Measurements from ENCODE around the gene TNK1. TPM values are rescaled to one million over a fixed set of nuclear protein-coding genes. Genes with fewer than 3 reads are reported as not detected.
A peak's percentile ranks its signal among the peaks of the same experiment; 100 is the strongest.

Gene TNK1
- total RNA-seq, 4 donors from 2014 or later: 13.0 to 25.4 (median 19.7) TPM

DNA sequence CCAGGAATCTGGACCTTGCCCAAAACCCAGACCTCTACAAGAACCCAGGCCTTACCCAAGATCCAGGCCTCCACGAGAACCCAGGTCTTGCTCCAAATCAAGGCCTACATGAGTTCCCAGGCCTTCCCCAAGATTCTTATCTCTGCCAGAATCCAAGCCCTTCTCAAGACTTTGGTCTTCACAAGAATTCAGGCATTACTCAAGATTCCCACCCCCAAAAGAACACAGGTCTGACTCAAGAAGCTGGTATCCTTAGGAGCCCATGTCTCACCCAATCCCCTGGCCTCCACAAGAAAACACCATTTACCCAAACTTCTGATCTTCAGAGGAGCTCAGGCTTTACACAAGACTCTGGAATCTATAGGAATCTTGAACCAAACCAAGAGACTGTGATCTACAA is 50.3 kb downstream of the TNK1 start:
- no peak overlapping the region for H3K4me3 ChIP-seq (ENCODE audit: low read depth, poor library complexity, severe bottlenecking)
- intact Hi-C loops (cut with DNase I; ENCODE audit: low total_unique reads): loop anchor here (10.0 kb wide), 1 partner anchor 134 kb away; the partner anchor contains the start of gene SENP3
- 81 to 89% methylated on average over 1 of the region's 1 CpG for WGBS, 2 donors
- no peak for DNase-seq (ENCODE audit: low spot score in 2 of 2)
- TF ChIP-seq POLR2A (IDR thresholded peaks at IDR 0.05): no peak
- TF ChIP-seq, protein P1, sequence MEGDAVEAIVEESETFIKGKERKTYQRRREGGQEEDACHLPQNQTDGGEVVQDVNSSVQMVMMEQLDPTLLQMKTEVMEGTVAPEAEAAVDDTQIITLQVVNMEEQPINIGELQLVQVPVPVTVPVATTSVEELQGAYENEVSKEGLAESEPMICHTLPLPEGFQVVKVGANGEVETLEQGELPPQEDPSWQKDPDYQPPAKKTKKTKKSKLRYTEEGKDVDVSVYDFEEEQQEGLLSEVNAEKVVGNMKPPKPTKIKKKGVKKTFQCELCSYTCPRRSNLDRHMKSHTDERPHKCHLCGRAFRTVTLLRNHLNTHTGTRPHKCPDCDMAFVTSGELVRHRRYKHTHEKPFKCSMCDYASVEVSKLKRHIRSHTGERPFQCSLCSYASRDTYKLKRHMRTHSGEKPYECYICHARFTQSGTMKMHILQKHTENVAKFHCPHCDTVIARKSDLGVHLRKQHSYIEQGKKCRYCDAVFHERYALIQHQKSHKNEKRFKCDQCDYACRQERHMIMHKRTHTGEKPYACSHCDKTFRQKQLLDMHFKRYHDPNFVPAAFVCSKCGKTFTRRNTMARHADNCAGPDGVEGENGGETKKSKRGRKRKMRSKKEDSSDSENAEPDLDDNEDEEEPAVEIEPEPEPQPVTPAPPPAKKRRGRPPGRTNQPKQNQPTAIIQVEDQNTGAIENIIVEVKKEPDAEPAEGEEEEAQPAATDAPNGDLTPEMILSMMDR (IDR thresholded peaks at IDR 0.05): no peak

- no peak for DNase-seq (ENCODE audit: low spot score in 2 of 2)
- H3K4me3 ChIP-seq (ENCODE audit: low read depth, poor library complexity, severe bottlenecking): no peak overlapping the region
- 86 to 93% methylated on average over 11 of the region's 11 CpGs for WGBS, 2 donors
- intact Hi-C loops (cut with DNase I; ENCODE audit: low total_unique reads): loop anchor here (10.0 kb wide), 1 partner anchor 133 kb away; the partner anchor contains the start of gene SENP3
- TF ChIP-seq, protein P1 (IDR thresholded peaks at IDR 0.05): no peak
- no peak for TF ChIP-seq POLR2A (IDR thresholded peaks at IDR 0.05)
Observed at GRCh38 chr17:7432296-7432695, 51.4 kb downstream of the TNK1 start.

DNA sequence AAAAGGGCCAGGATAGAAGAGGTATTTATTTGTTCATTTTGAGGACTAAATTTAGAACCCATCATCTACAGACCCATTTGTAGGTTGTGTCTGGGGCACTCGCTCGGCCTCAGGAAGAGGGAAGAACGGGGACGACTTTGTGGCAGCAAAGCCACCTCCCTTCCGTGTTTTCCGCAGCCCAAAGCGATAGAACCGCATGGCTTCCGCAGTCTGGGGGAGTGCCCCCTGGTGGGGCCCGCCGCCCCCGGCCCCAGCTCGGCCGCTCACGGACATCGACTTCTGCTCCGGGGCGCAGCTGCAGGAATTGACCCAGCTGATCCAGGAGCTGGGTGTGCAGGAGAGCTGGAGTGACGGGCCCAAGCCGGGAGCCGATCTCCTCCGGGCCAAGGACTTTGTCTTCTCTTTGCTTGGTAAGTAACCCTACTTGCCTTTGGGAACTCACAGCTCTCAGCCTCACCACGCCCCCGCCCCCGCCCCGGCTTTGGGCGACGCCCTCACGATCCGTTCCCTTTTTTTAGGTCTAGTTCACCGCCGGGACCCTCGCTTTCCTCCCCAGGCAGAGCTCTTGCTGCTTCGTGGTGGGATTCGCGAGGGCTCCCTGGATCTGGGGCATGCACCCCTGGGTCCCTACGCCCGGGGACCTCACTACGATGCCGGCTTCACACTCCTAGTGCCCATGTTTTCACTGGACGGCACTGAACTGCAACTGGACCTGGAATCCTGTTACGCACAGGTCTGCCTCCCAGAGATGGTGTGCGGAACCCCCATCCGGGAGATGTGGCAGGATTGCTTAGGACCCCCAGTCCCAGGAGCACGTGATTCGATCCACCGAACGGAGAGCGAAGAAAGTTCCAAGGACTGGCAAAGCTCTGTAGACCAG is 55.0 kb downstream of the TNK1 start:
- intact Hi-C loops (cut with DNase I; ENCODE audit: low total_unique reads): loop anchor here (10.0 kb wide), 1 partner anchor 129 kb away; the partner anchor contains the start of gene SENP3
- peak; percentile 54 to 93 for DNase-seq (ENCODE audit: low spot score in 2 of 2)
- 6 to 8% methylated on average over 39 to 47 of the region's 49 CpGs for WGBS, 2 donors
- peak overlapping the region; percentile 22 for H3K4me3 ChIP-seq (ENCODE audit: low read depth, poor library complexity, severe bottlenecking)
- TF ChIP-seq, protein P1 (IDR thresholded peaks at IDR 0.05): no peak
- no peak for TF ChIP-seq POLR2A (IDR thresholded peaks at IDR 0.05)

- TF ChIP-seq, protein P1 (IDR thresholded peaks at IDR 0.05): no peak
- TF ChIP-seq POLR2A (IDR thresholded peaks at IDR 0.05): no peak
- WGBS, 2 donors: 5 to 6% methylated on average over 39 to 51 of the region's 92 CpGs
- no peak overlapping the region for H3K4me3 ChIP-seq (ENCODE audit: low read depth, poor library complexity, severe bottlenecking)
- intact Hi-C loops (cut with DNase I; ENCODE audit: low total_unique reads): loop anchor here (10.0 kb wide), 1 partner anchor 128 kb away; the partner anchor contains the start of gene SENP3
- peak; percentile 58 to 95 for DNase-seq (ENCODE audit: low spot score in 2 of 2)
Observed at GRCh38 chr17:7436556-7437368, 55.9 kb downstream of the TNK1 start.

- TF ChIP-seq POLR2A (IDR thresholded peaks at IDR 0.05): no peak
- TF ChIP-seq, protein P1 (IDR thresholded peaks at IDR 0.05): no peak
- 17 to 24% methylated on average over 22 to 23 of the region's 31 CpGs for WGBS, 2 donors
- intact Hi-C loops (cut with DNase I; ENCODE audit: low total_unique reads): loop anchor here (10.0 kb wide), 1 partner anchor 127 kb away; the partner anchor contains the start of gene SENP3
- H3K4me3 ChIP-seq (ENCODE audit: low read depth, poor library complexity, severe bottlenecking): no peak overlapping the region
- no peak for DNase-seq (ENCODE audit: low spot score in 2 of 2)
Observed at GRCh38 chr17:7437369-7437863, 56.5 kb downstream of the TNK1 start.
